Measurements from ENCODE around the gene KSR2. TPM values are rescaled to one million over a fixed set of nuclear protein-coding genes. Genes with fewer than 3 reads are reported as not detected.

Gene KSR2
- total RNA-seq, 2 donors from 2014 or later: 1.1 to 2.0 TPM

GRCh38 chr12:117599849-117600248 is 368.9 kb downstream of the KSR2 start:
- Histone ChIP-seq H3K27ac (ENCODE audit: low read depth, low read length) (no peak overlapping the region), H3K9ac (ENCODE audit: extremely low read depth, low read length, poor library complexity, severe bottlenecking) (no peak overlapping the region), H3K4me3 (ENCODE audit: low read length) (no peak overlapping the region), H3K36me3 (ENCODE audit: control insufficient read depth, insufficient read depth, low read length) (no peaks in the 10 kb centered on the region), H3K27me3 (ENCODE audit: control insufficient read depth, insufficient read depth, low read length, poor library complexity, severe bottlenecking) (no peaks in the 10 kb centered on the region), H3K4me1 (ENCODE audit: control insufficient read depth, insufficient read depth, low read length) (peaks cover under 1% of the 10 kb centered on the region), H3K9me3 (ENCODE audit: control insufficient read depth, low read length) (no peaks in the 10 kb centered on the region)
- H3K9me3 Mint-ChIP-seq: no peaks in the 10 kb centered on the region
- no peak for DNase-seq
- 84 to 89% methylated on average over 4 to 5 of the region's 5 CpGs for WGBS, 2 experiments (ENCODE audit: insufficient coverage in 1 of 2, insufficient read length in 1 of 2)
- H3K27ac Mint-ChIP-seq: no peak overlapping the region
- no peak overlapping the region for H3K4me3 Mint-ChIP-seq
- TF ChIP-seq, protein P1, sequence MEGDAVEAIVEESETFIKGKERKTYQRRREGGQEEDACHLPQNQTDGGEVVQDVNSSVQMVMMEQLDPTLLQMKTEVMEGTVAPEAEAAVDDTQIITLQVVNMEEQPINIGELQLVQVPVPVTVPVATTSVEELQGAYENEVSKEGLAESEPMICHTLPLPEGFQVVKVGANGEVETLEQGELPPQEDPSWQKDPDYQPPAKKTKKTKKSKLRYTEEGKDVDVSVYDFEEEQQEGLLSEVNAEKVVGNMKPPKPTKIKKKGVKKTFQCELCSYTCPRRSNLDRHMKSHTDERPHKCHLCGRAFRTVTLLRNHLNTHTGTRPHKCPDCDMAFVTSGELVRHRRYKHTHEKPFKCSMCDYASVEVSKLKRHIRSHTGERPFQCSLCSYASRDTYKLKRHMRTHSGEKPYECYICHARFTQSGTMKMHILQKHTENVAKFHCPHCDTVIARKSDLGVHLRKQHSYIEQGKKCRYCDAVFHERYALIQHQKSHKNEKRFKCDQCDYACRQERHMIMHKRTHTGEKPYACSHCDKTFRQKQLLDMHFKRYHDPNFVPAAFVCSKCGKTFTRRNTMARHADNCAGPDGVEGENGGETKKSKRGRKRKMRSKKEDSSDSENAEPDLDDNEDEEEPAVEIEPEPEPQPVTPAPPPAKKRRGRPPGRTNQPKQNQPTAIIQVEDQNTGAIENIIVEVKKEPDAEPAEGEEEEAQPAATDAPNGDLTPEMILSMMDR (conservative IDR thresholded peaks at IDR 0.05): no peak
- H3K4me1 Mint-ChIP-seq: peaks cover 50% of the 10 kb centered on the region
- no peaks in the 10 kb centered on the region for H3K27me3 Mint-ChIP-seq (ENCODE audit: insufficient read depth)
- no peaks in the 10 kb centered on the region for H3K36me3 Mint-ChIP-seq (ENCODE audit: low read depth)

DNA sequence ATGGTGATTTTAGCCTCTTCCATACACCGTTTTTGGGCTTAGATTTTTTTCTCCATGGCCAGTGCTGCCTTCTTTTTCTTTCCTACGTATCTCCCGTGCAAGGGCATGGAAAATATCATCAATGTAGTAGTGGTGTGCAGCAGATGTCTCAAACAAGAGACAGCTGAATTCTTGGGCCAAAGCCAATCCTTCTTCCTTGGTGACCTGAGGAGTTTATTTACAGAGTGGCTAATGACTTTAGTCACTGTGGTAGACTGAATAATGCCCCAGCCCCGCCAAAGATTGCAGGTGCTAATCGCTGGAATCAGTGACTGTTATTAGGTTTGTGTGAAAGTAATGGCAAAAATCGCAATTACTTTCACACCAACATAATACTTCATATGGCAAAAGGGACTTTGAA is 371.8 kb downstream of the KSR2 start:
- 78% methylated on average over 5 of the region's 6 CpGs; no CpG with 5 or more reads in 1 of the 2 experiments for WGBS, 2 experiments (ENCODE audit: insufficient coverage in 1 of 2, insufficient read length in 1 of 2)
- DNase-seq: no peak
- Mint-ChIP-seq H3K9me3 (no peaks in the 10 kb centered on the region), H3K4me3 (no peak overlapping the region), H3K27me3 (ENCODE audit: insufficient read depth) (peaks cover 3% of the 10 kb centered on the region), H3K4me1 (peaks cover 64% of the 10 kb centered on the region), H3K27ac (no peak overlapping the region), H3K36me3 (ENCODE audit: low read depth) (no peaks in the 10 kb centered on the region)
- no peak overlapping the region for H3K9ac ChIP-seq (ENCODE audit: extremely low read depth, low read length, poor library complexity, severe bottlenecking)
- no peaks in the 10 kb centered on the region for H3K9me3 ChIP-seq (ENCODE audit: control insufficient read depth, low read length)
- H3K27me3 ChIP-seq (ENCODE audit: control insufficient read depth, insufficient read depth, low read length, poor library complexity, severe bottlenecking): no peaks in the 10 kb centered on the region
- H3K4me1 ChIP-seq (ENCODE audit: control insufficient read depth, insufficient read depth, low read length): peaks cover 10% of the 10 kb centered on the region
- no peaks in the 10 kb centered on the region for H3K36me3 ChIP-seq (ENCODE audit: control insufficient read depth, insufficient read depth, low read length)
- TF ChIP-seq, protein P1 (conservative IDR thresholded peaks at IDR 0.05): no peak
- H3K4me3 ChIP-seq (ENCODE audit: low read length): no peak overlapping the region
- no peak overlapping the region for H3K27ac ChIP-seq (ENCODE audit: low read depth, low read length)

- peaks cover 2% of the 10 kb centered on the region for H3K9me3 ChIP-seq (ENCODE audit: control insufficient read depth, low read length)
- H3K4me3 ChIP-seq (ENCODE audit: low read length): no peak overlapping the region
- TF ChIP-seq, protein P1 (conservative IDR thresholded peaks at IDR 0.05): no peak
- peaks cover 10% of the 10 kb centered on the region for H3K4me1 ChIP-seq (ENCODE audit: control insufficient read depth, insufficient read depth, low read length)
- DNase-seq: peak; percentile 28
- H3K27me3 ChIP-seq (ENCODE audit: control insufficient read depth, insufficient read depth, low read length, poor library complexity, severe bottlenecking): no peaks in the 10 kb centered on the region
- H3K36me3 ChIP-seq (ENCODE audit: control insufficient read depth, insufficient read depth, low read length): no peaks in the 10 kb centered on the region
- Mint-ChIP-seq H3K9me3 (no peaks in the 10 kb centered on the region), H3K4me1 (peaks cover 70% of the 10 kb centered on the region), H3K36me3 (ENCODE audit: low read depth) (no peaks in the 10 kb centered on the region), H3K27ac (no peak overlapping the region), H3K4me3 (no peak overlapping the region), H3K27me3 (ENCODE audit: insufficient read depth) (peaks cover 3% of the 10 kb centered on the region)
- no peak overlapping the region for H3K27ac ChIP-seq (ENCODE audit: low read depth, low read length)
- 95 to 100% methylated on average over 1 of the region's 1 CpG for WGBS, 2 experiments (ENCODE audit: insufficient coverage in 1 of 2, insufficient read length in 1 of 2)
- H3K9ac ChIP-seq (ENCODE audit: extremely low read depth, low read length, poor library complexity, severe bottlenecking): no peak overlapping the region
Observed at GRCh38 chr12:117595751-117596150, 373.0 kb downstream of the KSR2 start.

All from endodermal cell (in vitro differentiated cells).